T-helper 1 cell treated with Interleukin-12 subunit alpha and Interleukin-12 subunit beta and Interleukin-4 antibody, amounts not matched to agents 30 μg/mL and 1 μg/mL, for 36 hours (primary cell): ENCODE data around the gene IFFO2.

Experiments
- H3K27ac Mint-ChIP-seq: one replicate; pipeline ENCODE4 v1.8.0; 2021; ENCODE audit warnings: mild to moderate bottlenecking, mixed read lengths
- H3K27me3 Mint-ChIP-seq: one replicate; pipeline ENCODE4 v1.8.0; 2021; ENCODE audit warnings: low read depth, mixed read lengths
- H3K36me3 Mint-ChIP-seq: one replicate; pipeline ENCODE4 v1.8.0; 2021; ENCODE audit warnings: low read depth, mixed read lengths
- H3K4me1 Mint-ChIP-seq: one replicate; pipeline ENCODE4 v1.8.0; 2021; ENCODE audit warnings: low read depth, mixed read lengths
- H3K4me3 Mint-ChIP-seq: one replicate; pipeline ENCODE4 v1.8.0; 2021; ENCODE audit warnings: mild to moderate bottlenecking, moderate library complexity, mixed read lengths
- H3K9me3 Mint-ChIP-seq: one replicate; pipeline ENCODE4 v1.8.0; 2021; ENCODE audit warnings: mixed read lengths

IFFO2 gene

DNA sequence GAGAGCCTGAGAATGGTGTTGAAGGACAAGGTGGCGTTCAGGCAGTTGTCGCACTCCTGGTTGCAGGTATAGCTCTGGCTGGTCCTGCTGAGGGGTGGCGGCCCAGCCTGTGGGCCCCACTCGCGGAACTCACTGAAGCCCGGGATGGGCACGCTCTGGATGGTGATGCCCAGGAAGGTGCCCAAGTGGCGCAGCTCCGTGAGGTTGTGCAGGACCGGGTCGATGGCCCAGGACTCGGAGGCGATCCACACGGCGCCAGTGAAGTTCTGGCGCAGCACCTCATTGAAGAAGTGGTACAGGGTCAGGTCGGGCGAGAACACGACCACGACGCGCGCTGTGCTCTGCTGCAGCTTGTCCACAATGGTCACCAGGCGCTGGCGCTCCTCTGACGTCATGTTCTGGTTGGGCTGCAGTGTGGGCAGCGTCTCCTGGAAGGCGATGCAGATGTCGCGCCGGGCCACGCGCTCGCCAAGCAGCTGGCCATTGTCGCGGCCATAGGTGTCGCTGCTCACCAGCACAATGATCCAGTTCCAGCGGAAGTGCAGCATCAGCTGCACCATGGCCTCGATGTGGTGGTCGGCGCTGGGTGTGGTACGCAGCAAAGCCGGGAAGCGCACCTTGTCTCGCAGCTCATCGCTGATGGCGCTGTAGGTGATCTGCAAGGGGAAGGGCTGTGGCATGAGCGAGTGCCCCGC is 102.0 kb downstream of the IFFO2 start:
- no peaks in the 10 kb centered on the region for H3K36me3 Mint-ChIP-seq
- no peaks in the 10 kb centered on the region for H3K9me3 Mint-ChIP-seq
- no peaks in the 10 kb centered on the region for H3K27me3 Mint-ChIP-seq
- no peak overlapping the region for H3K4me3 Mint-ChIP-seq
- H3K4me1 Mint-ChIP-seq, result no peaks in the 10 kb centered on the region
- no peak overlapping the region for H3K27ac Mint-ChIP-seq
